Jurkat, Clone E6-1 (cell line): Measurements from ENCODE around the gene CDC42EP5.

Experiments used
- DNase-seq: peaks from one replicate; pipeline ENCODE4 v3.0.0-alpha.2; 2011; ENCODE audit warnings: low read depth, low spot score
- H3K4me3 ChIP-seq: 2 replicates; pipeline ENCODE4 v1.5.1; 2011; ENCODE audit warnings: mild to moderate bottlenecking, low read length, control low read depth, moderate library complexity

The CDC42EP5 gene

GRCh38 chr19:54420383-54421168, 52.5 kb downstream of the CDC42EP5 start:
- DNase-seq = no peak
- no peak overlapping the region for H3K4me3 ChIP-seq

- no peak for DNase-seq
- no peak overlapping the region for H3K4me3 ChIP-seq
These were observed 53.1 kb downstream of the CDC42EP5 start for GRCh38 chr19:54420068-54420382.

- DNase-seq = no peak
These were observed 53.9 kb downstream of the CDC42EP5 start for GRCh38 chr19:54418930-54419800.

GRCh38 chr19:54418030-54418929, 54.8 kb downstream of the CDC42EP5 start:
- DNase-seq = no peak
- H3K4me3 ChIP-seq = no peak overlapping the region

More at GRCh38 chr19:54418930-54419800, 53.9 kb downstream of the CDC42EP5 start:
- H3K4me3 ChIP-seq = no peak overlapping the region

GRCh38 chr19:54416695-54417491, 56.2 kb downstream of the CDC42EP5 start:
- H3K4me3 ChIP-seq = no peak overlapping the region
- DNase-seq = no peak

- H3K4me3 ChIP-seq = no peak overlapping the region
- DNase-seq = no peak
These were observed 57.0 kb downstream of the CDC42EP5 start for GRCh38 chr19:54415901-54416673.

- DNase-seq = no peak
- peak within 1 kb of the TSS; percentile 13; the same call in 1 of the 2 replicates for H3K4me3 ChIP-seq
These were observed 57.7 kb downstream of the CDC42EP5 start, which contains the start of gene TTYH1 for GRCh38 chr19:54415208-54415900. Gene TTYH1, plus strand, starts transcription at chr19:54415464. Its CDS starts 89 bp downstream, at chr19:54415553.
